Tibial artery (tissue), 4 donors: ENCODE measurements around the gene OTOS.

Experiments used
- DNase-seq, 2 donors: peaks; one replicate each; pipeline ENCODE4 v3.0.0-alpha.2; 2019
- H3K27ac ChIP-seq, 2 donors: fragments of 200-600 bp; sonication (generic) in 1 of 2; 1 replicate in 1 of 2; 2 replicates in 1 of 2; pipeline ENCODE4 v1.5.1; 2018 to 2019; ENCODE audit warnings: mild to moderate bottlenecking in 1 of 2
- H3K27me3 ChIP-seq, 2 donors: fragments of 200-600 bp; sonication (generic) in 1 of 2; one replicate each; pipeline versions ENCODE4 v1.5.1 to v1.6.0; 2016 to 2019
- H3K36me3 ChIP-seq, 3 donors: fragments of 200-600 bp; sonication (generic) in 2 of 3; one replicate each; pipeline ENCODE4 v1.5.1; 2016 to 2019; ENCODE audit warnings: mild to moderate bottlenecking in 2 of 3
- H3K4me1 ChIP-seq, 4 donors: fragments of 200-600 bp; sonication (generic) in 2 of 4; 1 replicate in 3 of 4; 2 replicates in 1 of 4; pipeline ENCODE4 v1.5.1; 2016 to 2019
- H3K4me3 ChIP-seq, 2 donors: fragments of 200-600 bp; sonication (generic) in 1 of 2; 1 replicate in 1 of 2; 2 replicates in 1 of 2; pipeline ENCODE4 v1.5.1; 2018 to 2019; ENCODE audit warnings: mild to moderate bottlenecking in 2 of 2
- H3K9me3 ChIP-seq, 3 donors: fragments of 200-600 bp; sonication (generic) in 1 of 3; one replicate each; pipeline ENCODE4 v1.5.1; 2016 to 2019
- CTCF ChIP-seq, 2 experiments: fragments of 200-600 bp in 1 of 2; fragments of 450-650 bp in 1 of 2; IDR thresholded peaks; one replicate each; pipeline ENCODE4 v1.5.1; 2017 to 2019; ENCODE audit warnings: antibody characterized with exemption in 2 of 2, mild to moderate bottlenecking in 1 of 2, moderate library complexity in 1 of 2
- intact Hi-C: fragments of 100-400 bp; cut with DNase I; formaldehyde crosslinking; loops from one replicate; pipeline ENCODE4 v1.15.0; 2023; ENCODE audit warnings: low total_unique reads

Gene OTOS

GRCh38 chr2:240183875-240184590, 43.6 kb upstream of the OTOS start:
- peaks cover 0 to 35% of the 10 kb centered on the region in 2 donors for H3K27me3 ChIP-seq
- H3K9me3 ChIP-seq = no peaks in the 10 kb centered on the region
- H3K27ac ChIP-seq = no peak overlapping the region
- H3K36me3 ChIP-seq = no peaks in the 10 kb centered on the region
- intact Hi-C loops = no loop called here
- DNase-seq = peak in 1 of 2 donors; percentile 43
- no peak overlapping the region for H3K4me3 ChIP-seq
- no peaks in the 10 kb centered on the region for H3K4me1 ChIP-seq
- TF ChIP-seq CTCF (IDR thresholded peaks at IDR 0.05) = no peak

- intact Hi-C loops = no loop called here
- peak in 1 of 2 donors; percentile 47 for DNase-seq
- no peaks in the 10 kb centered on the region for H3K9me3 ChIP-seq
- TF ChIP-seq CTCF (IDR thresholded peaks at IDR 0.05) = no peak
- H3K4me1 ChIP-seq = no peaks in the 10 kb centered on the region
- no peaks in the 10 kb centered on the region for H3K36me3 ChIP-seq
- no peak overlapping the region for H3K27ac ChIP-seq
- H3K4me3 ChIP-seq = no peak overlapping the region
- H3K27me3 ChIP-seq = peaks cover 0 to 43% of the 10 kb centered on the region in 2 donors
Measured at GRCh38 chr2:240183006-240183874, 42.8 kb upstream of the OTOS start.

- intact Hi-C loops = no loop called here
- peak in 1 of 2 donors; percentile 33 for DNase-seq
- Histone ChIP-seq H3K27ac (no peak overlapping the region), H3K27me3 (peaks cover 0 to 45% of the 10 kb centered on the region in 2 donors), H3K4me1 (no peaks in the 10 kb centered on the region), H3K9me3 (no peaks in the 10 kb centered on the region), H3K36me3 (no peaks in the 10 kb centered on the region), H3K4me3 (no peak overlapping the region)
- no peak for TF ChIP-seq CTCF (IDR thresholded peaks at IDR 0.05)
Measured at GRCh38 chr2:240182476-240182875, 42.0 kb upstream of the OTOS start.

- H3K27ac ChIP-seq = no peak overlapping the region
- H3K9me3 ChIP-seq = no peaks in the 10 kb centered on the region
- H3K4me3 ChIP-seq = no peak overlapping the region
- DNase-seq = peak in 1 of 2 donors; percentile 23
- intact Hi-C loops = no loop called here
- peaks cover 0 to 45% of the 10 kb centered on the region in 2 donors for H3K27me3 ChIP-seq
- H3K4me1 ChIP-seq = no peaks in the 10 kb centered on the region
- TF ChIP-seq CTCF (IDR thresholded peaks at IDR 0.05) = no peak
- H3K36me3 ChIP-seq = no peaks in the 10 kb centered on the region
Measured at GRCh38 chr2:240182001-240182400, 41.5 kb upstream of the OTOS start.

- peak in 1 of 2 donors; percentile 27 for DNase-seq
- Histone ChIP-seq H3K36me3 (no peaks in the 10 kb centered on the region), H3K4me1 (no peaks in the 10 kb centered on the region), H3K27me3 (peaks cover 0 to 50% of the 10 kb centered on the region in 2 donors), H3K9me3 (no peaks in the 10 kb centered on the region), H3K27ac (no peak overlapping the region), H3K4me3 (no peak overlapping the region)
- TF ChIP-seq CTCF (IDR thresholded peaks at IDR 0.05) = no peak
- intact Hi-C loops = no loop called here
Measured at GRCh38 chr2:240179941-240180666, 39.6 kb upstream of the OTOS start.
